ENCODE measurements around the gene LBHD2. TPM values are rescaled to one million over a fixed set of nuclear protein-coding genes. Genes with fewer than 3 reads are reported as not detected.
A peak's percentile ranks its signal among the peaks of the same experiment; 100 is the strongest.

The LBHD2 gene
- total and polyA plus RNA-seq, 2 of the 13 experiments (the other 11 are each of a cell fraction or from before 2014, with no cell fraction given): 0.67 to 1.00 TPM

- TF ChIP-seq, protein P1, sequence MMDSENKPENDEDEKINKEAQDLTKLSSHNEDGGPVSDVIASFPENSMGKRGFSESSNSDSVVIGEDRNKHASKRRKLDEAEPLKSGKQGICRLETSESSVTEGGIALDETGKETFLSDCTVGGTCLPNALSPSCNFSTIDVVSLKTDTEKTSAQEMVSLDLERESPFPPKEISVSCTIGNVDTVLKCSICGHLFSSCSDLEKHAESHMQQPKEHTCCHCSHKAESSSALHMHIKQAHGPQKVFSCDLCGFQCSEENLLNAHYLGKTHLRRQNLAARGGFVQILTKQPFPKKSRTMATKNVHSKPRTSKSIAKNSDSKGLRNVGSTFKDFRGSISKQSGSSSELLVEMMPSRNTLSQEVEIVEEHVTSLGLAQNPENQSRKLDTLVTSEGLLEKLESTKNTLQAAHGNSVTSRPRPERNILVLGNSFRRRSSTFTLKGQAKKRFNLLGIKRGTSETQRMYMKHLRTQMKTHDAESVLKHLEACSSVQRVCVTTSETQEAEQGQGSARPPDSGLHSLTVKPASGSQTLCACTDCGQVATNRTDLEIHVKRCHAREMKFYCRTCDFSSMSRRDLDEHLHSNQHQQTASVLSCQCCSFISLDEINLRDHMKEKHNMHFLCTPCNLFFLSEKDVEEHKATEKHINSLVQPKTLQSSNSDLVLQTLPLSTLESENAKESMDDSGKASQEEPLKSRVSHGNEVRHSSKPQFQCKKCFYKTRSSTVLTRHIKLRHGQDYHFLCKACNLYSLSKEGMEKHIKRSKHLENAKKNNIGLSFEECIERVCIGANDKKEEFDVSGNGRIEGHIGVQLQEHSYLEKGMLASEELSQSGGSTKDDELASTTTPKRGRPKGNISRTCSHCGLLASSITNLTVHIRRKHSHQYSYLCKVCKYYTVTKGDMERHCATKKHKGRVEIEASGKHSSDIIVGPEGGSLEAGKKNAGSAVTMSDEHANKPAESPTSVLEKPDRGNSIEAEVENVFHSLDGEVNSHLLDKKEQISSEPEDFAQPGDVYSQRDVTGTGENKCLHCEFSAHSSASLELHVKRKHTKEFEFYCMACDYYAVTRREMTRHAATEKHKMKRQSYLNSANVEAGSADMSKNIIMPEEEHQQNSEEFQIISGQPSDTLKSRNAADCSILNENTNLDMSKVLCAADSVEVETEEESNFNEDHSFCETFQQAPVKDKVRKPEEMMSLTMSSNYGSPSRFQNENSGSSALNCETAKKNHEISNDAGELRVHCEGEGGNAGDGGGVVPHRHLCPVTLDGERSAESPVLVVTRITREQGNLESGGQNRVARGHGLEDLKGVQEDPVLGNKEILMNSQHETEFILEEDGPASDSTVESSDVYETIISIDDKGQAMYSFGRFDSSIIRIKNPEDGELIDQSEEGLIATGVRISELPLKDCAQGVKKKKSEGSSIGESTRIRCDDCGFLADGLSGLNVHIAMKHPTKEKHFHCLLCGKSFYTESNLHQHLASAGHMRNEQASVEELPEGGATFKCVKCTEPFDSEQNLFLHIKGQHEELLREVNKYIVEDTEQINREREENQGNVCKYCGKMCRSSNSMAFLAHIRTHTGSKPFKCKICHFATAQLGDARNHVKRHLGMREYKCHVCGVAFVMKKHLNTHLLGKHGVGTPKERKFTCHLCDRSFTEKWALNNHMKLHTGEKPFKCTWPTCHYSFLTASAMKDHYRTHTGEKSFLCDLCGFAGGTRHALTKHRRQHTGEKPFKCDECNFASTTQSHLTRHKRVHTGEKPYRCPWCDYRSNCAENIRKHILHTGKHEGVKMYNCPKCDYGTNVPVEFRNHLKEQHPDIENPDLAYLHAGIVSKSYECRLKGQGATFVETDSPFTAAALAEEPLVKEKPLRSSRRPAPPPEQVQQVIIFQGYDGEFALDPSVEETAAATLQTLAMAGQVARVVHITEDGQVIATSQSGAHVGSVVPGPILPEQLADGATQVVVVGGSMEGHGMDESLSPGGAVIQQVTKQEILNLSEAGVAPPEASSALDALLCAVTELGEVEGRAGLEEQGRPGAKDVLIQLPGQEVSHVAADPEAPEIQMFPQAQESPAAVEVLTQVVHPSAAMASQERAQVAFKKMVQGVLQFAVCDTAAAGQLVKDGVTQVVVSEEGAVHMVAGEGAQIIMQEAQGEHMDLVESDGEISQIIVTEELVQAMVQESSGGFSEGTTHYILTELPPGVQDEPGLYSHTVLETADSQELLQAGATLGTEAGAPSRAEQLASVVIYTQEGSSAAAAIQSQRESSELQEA (CRISPR knock-in tag; IDR thresholded peaks at IDR 0.05; ENCODE audit: not compliant biosample characterization): no peak
- 0 out of 2 replicates have a peak, but pooled peaks have one; percentile 54 for TF ChIP-seq ZBTB39 (CRISPR knock-in tag; IDR thresholded peaks at IDR 0.05)
- no peak for TF ChIP-seq IKZF4 (CRISPR knock-in tag; IDR thresholded peaks at IDR 0.05; ENCODE audit: borderline replicate concordance, low read depth, not compliant biosample characterization)
- TF ChIP-seq, protein P2, sequence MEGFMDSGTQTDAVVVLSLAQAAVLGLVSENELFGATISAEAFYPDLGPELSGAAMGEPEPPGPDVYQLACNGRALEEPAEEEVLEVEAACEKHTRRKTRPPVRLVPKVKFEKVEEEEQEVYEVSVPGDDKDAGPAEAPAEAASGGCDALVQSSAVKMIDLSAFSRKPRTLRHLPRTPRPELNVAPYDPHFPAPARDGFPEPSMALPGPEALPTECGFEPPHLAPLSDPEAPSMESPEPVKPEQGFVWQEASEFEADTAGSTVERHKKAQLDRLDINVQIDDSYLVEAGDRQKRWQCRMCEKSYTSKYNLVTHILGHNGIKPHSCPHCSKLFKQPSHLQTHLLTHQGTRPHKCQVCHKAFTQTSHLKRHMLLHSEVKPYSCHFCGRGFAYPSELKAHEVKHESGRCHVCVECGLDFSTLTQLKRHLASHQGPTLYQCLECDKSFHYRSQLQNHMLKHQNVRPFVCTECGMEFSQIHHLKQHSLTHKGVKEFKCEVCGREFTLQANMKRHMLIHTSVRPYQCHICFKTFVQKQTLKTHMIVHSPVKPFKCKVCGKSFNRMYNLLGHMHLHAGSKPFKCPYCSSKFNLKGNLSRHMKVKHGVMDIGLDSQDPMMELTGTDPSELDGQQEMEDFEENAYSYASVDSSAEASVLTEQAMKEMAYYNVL (CRISPR knock-in tag; IDR thresholded peaks at IDR 0.05; ENCODE audit: borderline replicate concordance): no peak
- TF ChIP-seq ZNF275 (CRISPR knock-in tag; IDR thresholded peaks at IDR 0.05; ENCODE audit: borderline replicate concordance): no peak
- 0 out of 2 replicates have a peak, but pooled peaks have one; percentile 72 for TF ChIP-seq NCOA1 (CRISPR knock-in tag; IDR thresholded peaks at IDR 0.05)
Observed at GRCh38 chr14:103074729-103075367, 9.2 kb upstream of the LBHD2 start (continued).
